Activated CD8-positive, alpha-beta memory T cell treated with anti-CD3 and anti-CD28 coated beads, Interleukin-2, amount 50 U/mL, for 1 hour (primary cell): ENCODE measurements around the gene CPA5.

Source experiments
- DNase-seq: peaks from one replicate; pipeline ENCODE4 v3.0.0-alpha.2; 2020; ENCODE audit errors: extremely low read depth

Gene CPA5

GRCh38 chr7:130397051-130397757 lies 52.6 kb downstream of the CPA5 start:
- no peak for DNase-seq

- DNase-seq = no peak
Measured at GRCh38 chr7:130397758-130398073, 53.1 kb downstream of the CPA5 start.

DNA sequence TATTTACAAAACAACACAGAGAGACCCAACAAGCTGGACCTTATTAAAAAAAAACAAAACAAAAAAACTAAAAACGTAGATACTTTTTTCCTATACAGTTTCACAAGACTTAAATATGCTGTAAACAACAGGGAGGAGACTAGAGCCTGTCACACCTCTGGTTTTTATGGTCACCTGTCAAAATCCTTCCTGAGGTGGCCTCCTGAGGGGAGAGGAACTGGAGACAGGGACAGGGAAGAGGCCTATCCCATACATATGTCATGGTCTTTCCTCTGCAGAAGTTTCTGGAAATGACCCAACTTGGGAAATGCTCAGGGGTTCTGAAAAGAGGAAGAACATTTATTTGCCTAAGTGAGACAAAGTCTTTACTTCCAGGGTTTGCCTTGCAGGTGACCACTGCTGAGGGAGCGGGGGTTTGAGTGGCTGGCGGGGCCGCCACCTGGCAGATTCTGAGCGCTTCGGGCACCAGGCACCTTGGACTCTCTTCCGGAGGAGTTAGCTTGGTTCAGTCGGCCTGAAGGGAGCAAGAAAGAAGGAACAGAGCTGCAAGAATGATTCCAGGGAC lies 54.0 kb downstream of the CPA5 start:
- DNase-seq = no peak

DNA sequence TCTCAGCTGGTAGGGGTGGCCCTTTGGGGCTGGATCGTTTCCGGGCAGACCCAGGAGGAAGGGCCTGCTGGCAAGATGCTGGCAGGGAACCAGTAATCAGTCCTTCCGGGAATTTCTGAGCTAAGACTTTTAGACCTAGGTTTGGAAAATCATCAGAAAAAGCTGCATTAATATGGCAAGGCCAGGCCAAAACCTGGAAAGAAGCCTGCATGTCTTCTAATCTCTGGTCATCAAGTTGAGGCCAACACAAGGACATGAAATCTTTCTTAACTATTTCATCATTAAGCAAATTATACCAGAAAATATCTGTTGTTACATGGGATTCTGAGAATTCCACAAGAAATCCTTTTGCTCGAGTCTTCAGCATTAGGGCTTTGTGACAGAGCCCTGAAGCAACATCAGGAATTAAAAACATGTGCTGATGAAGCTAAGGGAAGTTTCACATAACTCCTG lies 55.5 kb downstream of the CPA5 start:
- DNase-seq = no peak

DNA sequence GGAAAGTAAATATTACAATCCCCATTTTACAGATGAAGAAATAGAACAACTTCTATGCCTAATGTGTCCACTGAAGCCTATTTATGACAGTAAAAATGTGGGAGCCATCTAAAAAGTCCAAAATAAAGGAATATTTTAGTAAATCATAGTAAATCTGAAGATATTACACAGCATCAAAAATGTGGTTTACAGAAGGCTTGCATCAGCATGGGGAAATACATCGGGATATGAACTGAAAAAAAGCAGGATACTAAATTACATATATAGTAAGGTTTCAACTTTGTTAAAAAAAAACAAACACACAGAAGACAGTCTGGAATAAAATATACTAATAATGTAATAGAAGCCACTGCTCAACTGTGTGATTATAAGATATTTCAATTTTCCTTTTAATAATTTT lies 56.5 kb downstream of the CPA5 start:
- DNase-seq = no peak

GRCh38 chr7:130401578-130401977 lies 57.0 kb downstream of the CPA5 start:
- DNase-seq = no peak

DNA sequence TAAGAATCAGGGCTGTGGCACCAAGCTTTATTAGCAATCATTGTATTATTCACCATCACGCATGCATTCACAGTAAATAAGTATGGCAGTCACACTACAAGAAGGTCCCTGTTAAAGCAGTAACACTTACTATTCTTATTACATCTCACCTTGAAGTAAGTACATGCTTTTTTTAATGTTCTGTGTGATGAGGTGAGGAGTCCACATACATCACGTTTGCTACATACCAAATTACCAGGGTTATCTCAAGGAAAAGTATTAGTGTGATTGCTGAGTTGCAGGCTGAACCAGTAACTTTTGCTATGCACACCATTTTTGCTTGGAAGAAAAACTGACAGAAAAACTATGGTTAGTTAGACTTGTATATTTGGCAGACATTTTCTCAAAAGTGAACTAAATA lies 60.4 kb downstream of the CPA5 start:
- DNase-seq = no peak

DNA sequence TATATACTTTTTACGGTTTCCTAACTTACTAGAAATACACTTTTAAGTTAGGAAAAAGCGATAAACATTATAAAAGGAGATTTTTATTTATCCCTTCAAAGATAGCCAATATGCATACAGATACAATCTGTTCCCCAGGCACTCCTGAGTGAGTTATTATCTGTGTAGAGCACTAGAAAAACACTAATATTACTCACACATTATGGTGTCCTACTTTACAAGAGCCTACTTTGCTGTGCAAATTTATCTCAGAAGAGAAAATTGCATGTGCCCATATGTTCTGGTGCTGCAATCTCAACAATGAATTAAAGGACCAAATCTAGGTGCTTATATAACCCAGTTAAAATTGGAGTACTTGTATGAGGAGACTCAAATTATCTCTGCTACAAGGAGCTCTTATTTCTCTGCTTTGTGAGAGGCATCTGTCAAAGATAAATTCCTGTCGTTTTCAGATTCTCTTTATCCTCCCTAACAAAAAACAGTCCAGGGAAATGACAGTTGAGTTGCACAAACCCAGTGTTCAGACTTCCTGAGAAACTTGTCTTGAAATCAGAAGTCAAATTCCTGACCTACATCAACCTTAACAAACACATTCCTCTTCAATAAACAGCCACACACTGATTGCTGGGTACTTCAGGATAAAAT lies 64.6 kb downstream of the CPA5 start:
- no peak for DNase-seq

DNA sequence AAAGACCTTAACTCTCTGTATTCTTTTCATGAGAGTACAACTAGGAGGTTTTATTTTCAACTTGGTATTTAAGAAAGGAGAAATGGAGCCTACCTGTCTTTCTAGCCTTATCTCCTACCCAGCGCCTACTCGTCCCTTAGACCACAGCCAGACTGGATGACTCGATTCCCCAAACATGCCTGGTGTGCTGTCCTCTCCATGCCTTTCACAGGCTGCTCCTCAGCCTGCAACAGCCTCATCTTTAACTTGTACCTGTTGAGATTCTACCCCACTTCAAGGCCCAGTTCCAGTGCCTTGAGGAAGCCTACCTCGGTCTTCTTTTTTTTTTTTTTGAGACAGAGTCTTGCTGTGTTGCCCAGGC lies 65.1 kb downstream of the CPA5 start:
- no peak for DNase-seq

DNA sequence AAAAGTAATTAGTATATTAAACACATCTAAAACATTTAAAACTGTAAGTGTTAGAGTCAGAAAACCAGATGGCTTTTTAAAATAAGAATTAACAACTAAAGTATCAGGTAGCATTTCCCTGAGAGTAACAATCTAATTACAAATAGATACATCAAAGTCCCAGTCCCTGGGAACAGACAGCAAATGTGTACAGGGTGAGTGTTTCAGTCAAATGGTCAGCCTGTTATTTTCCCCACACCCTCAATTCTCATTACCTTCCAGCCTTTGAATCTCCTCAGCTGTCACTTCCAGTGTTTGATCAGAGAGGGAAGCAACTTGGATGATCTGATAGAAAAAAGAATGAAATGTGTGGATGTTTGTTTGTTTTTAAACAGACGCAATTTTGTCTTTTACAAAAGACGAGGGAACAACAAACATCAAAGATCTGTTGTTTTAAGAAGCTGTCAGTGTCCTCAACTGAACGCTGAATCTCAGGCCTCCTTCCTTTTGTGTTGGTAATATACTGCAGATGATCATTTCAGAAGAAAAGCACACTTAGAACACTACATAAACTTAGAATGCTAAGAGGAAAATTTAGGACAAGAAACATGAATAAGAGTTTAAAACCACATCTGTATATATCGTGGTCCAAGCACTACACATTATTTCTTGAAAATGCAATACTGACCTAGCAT lies 66.4 kb downstream of the CPA5 start:
- DNase-seq = no peak

DNA sequence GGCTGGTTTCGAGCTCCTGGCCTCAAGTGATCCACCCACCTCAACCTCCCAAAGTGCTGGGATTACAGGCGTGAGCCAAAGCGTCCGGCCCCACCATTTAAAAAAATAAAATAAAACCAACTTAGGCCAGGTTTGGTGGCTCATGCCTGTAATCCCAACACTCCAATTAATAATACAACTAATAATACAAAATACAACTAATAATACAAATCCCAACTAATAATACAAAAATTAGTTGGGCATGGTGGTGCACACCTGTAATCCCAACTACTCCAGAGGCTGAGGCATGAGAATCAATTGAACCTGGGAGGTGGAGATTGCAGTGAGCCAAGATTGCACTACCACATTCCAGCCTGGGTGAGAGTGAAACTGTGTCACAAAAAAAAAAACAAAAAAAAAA lies 68.6 kb downstream of the CPA5 start:
- no peak for DNase-seq

DNA sequence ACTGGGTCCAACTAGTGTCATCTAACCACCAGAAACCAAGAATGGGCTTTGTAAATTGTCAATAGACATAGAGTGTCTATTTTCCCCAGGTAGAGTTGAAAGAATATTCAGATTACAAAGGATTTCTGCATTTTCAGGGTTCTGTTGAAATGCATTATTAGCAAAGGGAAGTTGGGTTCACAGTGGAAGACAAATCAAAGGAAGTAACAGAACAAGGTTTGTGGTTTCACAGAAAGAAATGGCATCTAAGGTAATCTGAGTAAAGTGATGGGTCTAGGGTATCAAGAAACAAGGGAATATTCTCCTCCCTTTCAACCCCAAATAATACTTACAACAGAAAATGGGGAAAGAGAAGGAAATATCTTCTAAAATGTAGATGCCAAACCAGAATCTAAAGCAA lies 70.4 kb downstream of the CPA5 start:
- DNase-seq = no peak

DNA sequence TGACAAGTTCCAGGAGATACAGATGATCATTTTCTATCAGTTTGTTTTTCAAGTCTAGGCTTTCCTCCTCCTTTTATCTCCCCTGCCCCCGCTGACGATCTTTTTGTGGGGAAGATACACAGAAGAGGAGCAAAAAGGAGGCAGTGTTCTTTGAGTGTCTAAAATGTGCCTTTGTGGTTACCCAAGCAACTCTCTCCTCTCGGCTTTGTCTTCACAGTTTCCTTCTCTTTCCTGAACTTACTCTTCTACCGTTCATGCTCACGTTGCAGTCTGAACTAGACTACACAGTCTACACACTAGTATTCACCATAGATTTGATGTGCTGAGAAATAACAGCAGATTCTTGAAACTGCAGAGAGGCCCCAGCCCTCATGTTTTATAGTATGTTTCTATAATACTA lies 72.6 kb downstream of the CPA5 start:
- DNase-seq = no peak

DNA sequence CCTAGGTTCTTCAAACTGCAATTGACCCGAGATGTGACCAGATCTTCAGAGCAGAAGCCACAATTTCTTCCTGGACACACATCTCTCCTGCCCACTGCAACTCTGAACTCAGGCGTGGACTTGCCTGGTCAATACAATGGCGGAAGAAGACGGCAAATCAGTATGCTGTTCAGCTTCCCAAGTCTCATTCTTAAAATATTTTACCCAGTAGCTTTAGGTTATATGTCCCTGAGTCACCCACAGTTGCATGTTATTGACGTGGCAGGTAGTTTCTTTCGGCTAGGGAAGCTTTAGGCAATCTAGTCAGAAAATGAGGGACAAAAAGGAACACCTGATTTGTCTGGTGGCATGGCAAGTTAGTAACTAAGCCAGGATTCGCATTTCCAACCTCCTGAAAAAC lies 73.7 kb downstream of the CPA5 start:
- no peak for DNase-seq
